ENCODE measurements around the gene WFDC10B. TPM values are rescaled to one million over a fixed set of nuclear protein-coding genes. Genes with fewer than 3 reads are reported as not detected.
"Not testable (repeated sequence)": the region's sequence is repeated elsewhere in the genome, so short reads cannot be mapped to it uniquely, and the experiment has no call there.

WFDC10B gene
- total RNA-seq, 1 experiment from 2014 or later, result not detected

DNA sequence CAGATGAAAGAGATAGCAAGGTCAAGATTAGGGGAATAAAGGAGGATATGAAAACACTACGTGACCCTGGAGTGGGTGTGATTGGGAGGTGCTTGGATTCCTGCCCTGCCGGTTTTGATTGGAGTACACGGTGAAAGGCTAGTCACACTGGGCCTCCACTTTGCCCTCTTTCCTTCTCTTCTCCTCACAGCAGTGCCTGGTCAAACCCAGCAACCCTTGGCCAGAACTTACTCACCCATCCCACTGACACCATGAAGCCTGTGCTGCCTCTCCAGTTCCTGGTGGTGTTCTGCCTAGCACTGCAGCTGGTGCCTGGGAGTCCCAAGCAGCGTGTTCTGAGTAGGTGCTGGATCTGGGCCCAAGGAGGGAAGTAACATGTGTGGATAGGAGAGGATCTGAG, 2.9 kb downstream of the WFDC10B start, which contains the start of gene WFDC13:
Gene WFDC13 (plus strand): TSS at position 166 of the 400 bp plus-strand sequence. CDS start 86 bp downstream, at position 252.
- TF ChIP-seq EZH2phosphoT487 (IDR thresholded peaks at IDR 0.05; ENCODE audit: borderline replicate concordance, low read length) (no peak), EZH2 (IDR thresholded peaks at IDR 0.05; ENCODE audit: low read length, unreplicated experiment) (no peak)
- TF ChIP-seq, protein P1, sequence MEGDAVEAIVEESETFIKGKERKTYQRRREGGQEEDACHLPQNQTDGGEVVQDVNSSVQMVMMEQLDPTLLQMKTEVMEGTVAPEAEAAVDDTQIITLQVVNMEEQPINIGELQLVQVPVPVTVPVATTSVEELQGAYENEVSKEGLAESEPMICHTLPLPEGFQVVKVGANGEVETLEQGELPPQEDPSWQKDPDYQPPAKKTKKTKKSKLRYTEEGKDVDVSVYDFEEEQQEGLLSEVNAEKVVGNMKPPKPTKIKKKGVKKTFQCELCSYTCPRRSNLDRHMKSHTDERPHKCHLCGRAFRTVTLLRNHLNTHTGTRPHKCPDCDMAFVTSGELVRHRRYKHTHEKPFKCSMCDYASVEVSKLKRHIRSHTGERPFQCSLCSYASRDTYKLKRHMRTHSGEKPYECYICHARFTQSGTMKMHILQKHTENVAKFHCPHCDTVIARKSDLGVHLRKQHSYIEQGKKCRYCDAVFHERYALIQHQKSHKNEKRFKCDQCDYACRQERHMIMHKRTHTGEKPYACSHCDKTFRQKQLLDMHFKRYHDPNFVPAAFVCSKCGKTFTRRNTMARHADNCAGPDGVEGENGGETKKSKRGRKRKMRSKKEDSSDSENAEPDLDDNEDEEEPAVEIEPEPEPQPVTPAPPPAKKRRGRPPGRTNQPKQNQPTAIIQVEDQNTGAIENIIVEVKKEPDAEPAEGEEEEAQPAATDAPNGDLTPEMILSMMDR (conservative IDR thresholded peaks at IDR 0.05; ENCODE audit: low read depth, low read length), result no peak
- H3K4me2 ChIP-seq (ENCODE audit: low read length), result no peak within 1 kb of the TSS
- ChIA-PET POLR2A (ENCODE audit: unreplicated experiment) (no interaction called here), CTCF (no interaction called here)
- no peak within 1 kb of the TSS for H3K9ac ChIP-seq (ENCODE audit: low read length)
- H3K9me2 ChIP-seq (replicated peaks; ENCODE audit: low read length), result no peaks in the 10 kb centered on the region
- no peaks in the 10 kb centered on the region for H3K36me3 ChIP-seq (ENCODE audit: low read depth, low read length)
- no peaks in the 10 kb centered on the region for H3K79me2 ChIP-seq (ENCODE audit: low read length)
- H3K4me3 ChIP-seq (ENCODE audit: low read length), result no peak within 1 kb of the TSS
- BruUV-seq (replicated peaks), result no TSS peak
- no peaks in the 10 kb centered on the region for H3F3A ChIP-seq (ENCODE audit: low read length, unreplicated experiment)
- no peak within 1 kb of the TSS for H3K27ac ChIP-seq (ENCODE audit: low read length)
- H2AFZ ChIP-seq (ENCODE audit: low read length), result no peak within 1 kb of the TSS
- H3K9me3 ChIP-seq (ENCODE audit: low read length), result no peaks in the 10 kb centered on the region
- no peak for ATAC-seq
- H4K20me1 ChIP-seq (ENCODE audit: low read length), result no peaks in the 10 kb centered on the region
- peaks cover 1% of the 10 kb centered on the region; the same call in 1 of the 2 replicates for H3K4me1 ChIP-seq (ENCODE audit: insufficient read depth, low read length)
- intact Hi-C loops (cut with micrococcal nuclease), result no loop called here
- 0 out of 2 replicates have a peak, but pooled peaks cover 3% of the 10 kb centered on the region for H3K27me3 ChIP-seq (ENCODE audit: low read length)
- DNase-seq, result no peak

DNA sequence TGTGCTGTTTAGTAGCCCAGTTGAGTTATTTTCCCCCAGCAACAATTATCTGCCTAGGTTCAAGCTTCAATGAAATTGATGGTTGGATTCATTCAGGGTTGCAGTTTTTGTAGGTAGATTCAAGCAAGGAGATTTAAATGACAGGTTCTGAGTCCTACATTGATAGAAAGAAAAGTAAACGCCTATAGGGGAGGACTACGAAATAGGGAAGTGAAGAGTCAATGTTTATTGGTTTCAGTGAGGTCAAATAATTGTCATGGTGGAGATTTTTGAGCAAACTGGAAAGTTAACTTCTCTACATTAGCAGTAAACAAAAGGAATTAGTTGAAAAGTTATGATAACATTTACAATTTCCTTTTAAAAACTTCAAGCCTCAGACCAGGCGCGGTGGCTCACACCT, 3.7 kb downstream of the WFDC10B start:
- no TSS peak for BruUV-seq (replicated peaks)
- no peaks in the 10 kb centered on the region for H3K79me2 ChIP-seq (ENCODE audit: low read length)
- TF ChIP-seq, protein P1 (conservative IDR thresholded peaks at IDR 0.05; ENCODE audit: low read depth, low read length), result no peak
- TF ChIP-seq EZH2 (IDR thresholded peaks at IDR 0.05; ENCODE audit: low read length, unreplicated experiment) (no peak), EZH2phosphoT487 (IDR thresholded peaks at IDR 0.05; ENCODE audit: borderline replicate concordance, low read length) (no peak)
- H3K4me1 ChIP-seq (ENCODE audit: insufficient read depth, low read length), result peaks cover 9% of the 10 kb centered on the region
- H3F3A ChIP-seq (ENCODE audit: low read length, unreplicated experiment), result no peaks in the 10 kb centered on the region
- no peaks in the 10 kb centered on the region for H3K36me3 ChIP-seq (ENCODE audit: low read depth, low read length)
- no peak overlapping the region for H3K4me3 ChIP-seq (ENCODE audit: low read length)
- H3K9me2 ChIP-seq (replicated peaks; ENCODE audit: low read length), result no peaks in the 10 kb centered on the region
- no peak overlapping the region for H3K4me2 ChIP-seq (ENCODE audit: low read length)
- ATAC-seq (no peak), DNase-seq (no peak)
- intact Hi-C loops (cut with micrococcal nuclease), result no loop called here
- POLR2A ChIA-PET (ENCODE audit: unreplicated experiment), result no interaction called here
- no peak overlapping the region for H2AFZ ChIP-seq (ENCODE audit: low read length)
- H3K27ac ChIP-seq (ENCODE audit: low read length), result no peak overlapping the region
- H3K9ac ChIP-seq (ENCODE audit: low read length), result no peak overlapping the region
- no peaks in the 10 kb centered on the region for H4K20me1 ChIP-seq (ENCODE audit: low read length)
- H3K27me3 ChIP-seq (ENCODE audit: low read length), result 0 out of 2 replicates have a peak, but pooled peaks cover 3% of the 10 kb centered on the region
- CTCF ChIA-PET, result no interaction called here
- no peaks in the 10 kb centered on the region for H3K9me3 ChIP-seq (ENCODE audit: low read length)

DNA sequence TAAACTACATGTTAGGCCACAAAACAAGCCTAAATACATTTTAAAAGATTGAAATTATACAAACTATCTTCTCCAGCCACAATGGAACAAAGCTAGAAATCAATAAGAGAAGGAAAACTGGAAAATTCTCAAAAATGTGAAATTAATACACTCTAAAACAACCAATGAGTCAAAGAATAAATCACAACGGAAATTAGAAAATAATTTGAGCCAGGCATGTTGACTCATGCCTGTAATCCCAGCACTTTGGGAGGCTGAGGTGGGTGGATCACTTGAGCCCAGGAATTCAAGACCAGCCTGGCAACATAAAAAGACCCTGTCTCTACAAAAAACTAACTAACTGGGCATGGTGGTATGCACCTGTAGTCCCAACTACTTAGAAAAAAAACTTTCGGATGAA, 9.3 kb downstream of the WFDC10B start:
- no peak overlapping the region for H3K4me3 ChIP-seq (ENCODE audit: low read length)
- no peaks in the 10 kb centered on the region for H3K9me3 ChIP-seq (ENCODE audit: low read length)
- peak; percentile 45 for ATAC-seq
- no peaks in the 10 kb centered on the region for H3F3A ChIP-seq (ENCODE audit: low read length, unreplicated experiment)
- no peaks in the 10 kb centered on the region for H3K27me3 ChIP-seq (ENCODE audit: low read length)
- DNase-seq, result peak; percentile 58
- no peaks in the 10 kb centered on the region for H3K36me3 ChIP-seq (ENCODE audit: low read depth, low read length)
- H3K4me1 ChIP-seq (ENCODE audit: insufficient read depth, low read length), result peaks cover 22% of the 10 kb centered on the region
- H3K79me2 ChIP-seq (ENCODE audit: low read length), result no peaks in the 10 kb centered on the region
- CTCF ChIA-PET, result no interaction called here
- BruUV-seq (replicated peaks), result no TSS peak
- no peak overlapping the region for H3K27ac ChIP-seq (ENCODE audit: low read length)
- intact Hi-C loops (cut with micrococcal nuclease), result no loop called here
- no peaks in the 10 kb centered on the region for H4K20me1 ChIP-seq (ENCODE audit: low read length)
- no peak overlapping the region for H2AFZ ChIP-seq (ENCODE audit: low read length)
- TF ChIP-seq EZH2phosphoT487 (IDR thresholded peaks at IDR 0.05; ENCODE audit: borderline replicate concordance, low read length) (no peak), EZH2 (IDR thresholded peaks at IDR 0.05; ENCODE audit: low read length, unreplicated experiment) (no peak)
- TF ChIP-seq, protein P1 (conservative IDR thresholded peaks at IDR 0.05; ENCODE audit: low read depth, low read length), result no peak
- no peaks in the 10 kb centered on the region for H3K9me2 ChIP-seq (replicated peaks; ENCODE audit: low read length)
- peak overlapping the region; percentile 2 for H3K4me2 ChIP-seq (ENCODE audit: low read length)
- POLR2A ChIA-PET (ENCODE audit: unreplicated experiment), result no interaction called here
- H3K9ac ChIP-seq (ENCODE audit: low read length), result no peak overlapping the region

DNA sequence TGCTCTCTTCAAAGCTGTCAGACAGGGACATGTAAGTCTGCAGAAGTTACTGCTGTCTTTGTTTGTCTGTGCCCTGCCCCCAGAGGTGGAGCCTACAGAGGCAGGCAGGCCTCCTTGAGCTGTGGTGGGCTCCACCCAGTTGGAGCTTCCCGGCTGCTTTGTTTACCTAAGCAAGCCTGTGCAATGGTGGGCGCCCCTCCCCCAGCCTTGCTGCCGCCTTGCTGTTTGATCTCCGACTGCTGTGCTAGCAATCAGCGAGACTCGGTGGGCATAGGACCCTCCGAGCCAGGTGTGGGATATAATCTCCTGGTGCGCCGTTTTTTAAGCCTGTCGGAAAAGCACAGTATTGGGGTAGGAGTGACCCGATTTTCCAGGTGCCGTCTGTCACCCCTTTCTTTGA, 11.5 kb downstream of the WFDC10B start:
- H2AFZ ChIP-seq (ENCODE audit: low read length); BruUV-seq (replicated peaks); H3K27me3 ChIP-seq (ENCODE audit: low read length); H3K9me3 ChIP-seq (ENCODE audit: low read length); H3K4me3 ChIP-seq (ENCODE audit: low read length); intact Hi-C loops (cut with micrococcal nuclease); ATAC-seq; H3K36me3 ChIP-seq (ENCODE audit: low read depth, low read length); H3K79me2 ChIP-seq (ENCODE audit: low read length); H3K4me2 ChIP-seq (ENCODE audit: low read length); H3F3A ChIP-seq (ENCODE audit: low read length, unreplicated experiment); DNase-seq; H3K27ac ChIP-seq (ENCODE audit: low read length); CTCF ChIA-PET; H3K9ac ChIP-seq (ENCODE audit: low read length); POLR2A ChIA-PET (ENCODE audit: unreplicated experiment); H4K20me1 ChIP-seq (ENCODE audit: low read length); H3K9me2 ChIP-seq (replicated peaks; ENCODE audit: low read length): not testable (repeated sequence)
- peaks cover 22% of the 10 kb centered on the region for H3K4me1 ChIP-seq (ENCODE audit: insufficient read depth, low read length)

Data from PC-3 (cell line).